Measurements from ENCODE around the gene AQP12A.

AQP12A gene

GRCh38 chr2:240737512-240737911 is 45.8 kb downstream of the AQP12A start:
- H3K4me1 ChIP-seq (ENCODE audit: low read depth, poor library complexity, severe bottlenecking): no peaks in the 10 kb centered on the region
- no peak overlapping the region for H3K4me3 ChIP-seq (IDR thresholded peaks at IDR 0.05; ENCODE audit: insufficient read depth, low read depth, low read length)
- no peak overlapping the region for H3K4me2 ChIP-seq
- H3K36me3 ChIP-seq (ENCODE audit: insufficient read depth): no peaks in the 10 kb centered on the region
- H3K27me3 ChIP-seq (ENCODE audit: insufficient read depth, low read depth): peaks cover 29% of the 10 kb centered on the region; the same call in 1 of the 2 replicates
- H3K79me2 ChIP-seq (ENCODE audit: insufficient read depth, low read depth): no peaks in the 10 kb centered on the region
- H4K20me1 ChIP-seq (ENCODE audit: insufficient read depth): no peaks in the 10 kb centered on the region
- no peak for TF ChIP-seq CTCF (conservative IDR thresholded peaks at IDR 0.05; ENCODE audit: low read depth, low read length)
- H3K27ac ChIP-seq: no peak overlapping the region
- H3K9ac ChIP-seq: no peak overlapping the region
- H2AFZ ChIP-seq (ENCODE audit: low read depth): no peak overlapping the region

DNA sequence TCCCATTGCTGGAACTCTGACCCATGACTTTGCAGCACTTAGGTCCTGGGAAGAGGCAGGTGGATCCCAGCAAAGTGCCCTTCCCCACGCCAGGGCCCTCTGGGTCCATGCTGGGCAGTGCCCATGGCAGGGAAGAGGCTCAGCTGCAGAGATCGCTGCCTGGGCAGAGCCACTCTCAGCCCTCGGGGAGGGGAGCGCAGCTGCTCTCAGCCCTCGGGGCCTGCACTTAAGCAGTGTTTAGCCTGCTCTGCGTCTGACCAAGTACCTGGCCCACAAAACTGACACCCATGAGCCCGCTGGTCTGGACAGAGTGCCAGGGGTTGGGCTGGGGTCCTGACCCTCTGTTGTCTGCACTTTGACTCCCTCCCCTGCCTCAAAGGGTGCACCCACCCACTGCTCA is 46.3 kb downstream of the AQP12A start:
- no peak for TF ChIP-seq CTCF (conservative IDR thresholded peaks at IDR 0.05; ENCODE audit: low read depth, low read length)
- peaks cover 29% of the 10 kb centered on the region; the same call in 1 of the 2 replicates for H3K27me3 ChIP-seq (ENCODE audit: insufficient read depth, low read depth)

DNA sequence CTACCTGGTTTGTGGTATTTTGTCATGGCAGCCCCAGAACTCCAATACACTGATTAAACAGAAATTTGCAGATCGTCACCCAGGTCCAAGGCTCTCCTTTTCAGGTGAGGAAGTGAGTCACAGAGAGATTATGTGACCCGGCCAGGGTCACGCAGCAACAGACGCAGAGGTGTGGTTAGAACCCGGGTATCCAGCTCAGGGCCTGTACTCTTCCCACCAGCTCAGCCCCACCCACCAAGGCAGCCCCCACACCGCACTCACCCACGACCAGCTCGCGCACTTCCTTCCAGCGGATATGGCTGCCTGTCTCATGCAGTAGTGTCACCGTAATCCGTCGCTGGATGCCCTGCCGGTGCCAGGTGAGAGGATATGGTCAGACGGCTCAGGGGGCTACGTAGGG is 48.1 kb downstream of the AQP12A start:
- Histone ChIP-seq H3K4me1 (ENCODE audit: low read depth, poor library complexity, severe bottlenecking) (no peaks in the 10 kb centered on the region), H3K9ac (no peak overlapping the region), H4K20me1 (ENCODE audit: insufficient read depth) (no peaks in the 10 kb centered on the region), H3K27ac (no peak overlapping the region), H3K79me2 (ENCODE audit: insufficient read depth, low read depth) (no peaks in the 10 kb centered on the region), H3K36me3 (ENCODE audit: insufficient read depth) (no peaks in the 10 kb centered on the region), H2AFZ (ENCODE audit: low read depth) (no peak overlapping the region), H3K4me2 (no peak overlapping the region), H3K27me3 (ENCODE audit: insufficient read depth, low read depth) (peaks cover 18% of the 10 kb centered on the region; the same call in 1 of the 2 replicates), H3K4me3 (IDR thresholded peaks at IDR 0.05; ENCODE audit: insufficient read depth, low read depth, low read length) (no peak overlapping the region)
- TF ChIP-seq CTCF (conservative IDR thresholded peaks at IDR 0.05; ENCODE audit: low read depth, low read length): no peak

More for the DNA sequence above, 46.3 kb downstream of the AQP12A start:
- Histone ChIP-seq H3K9ac (no peak overlapping the region), H3K79me2 (ENCODE audit: insufficient read depth, low read depth) (no peaks in the 10 kb centered on the region), H2AFZ (ENCODE audit: low read depth) (no peak overlapping the region), H4K20me1 (ENCODE audit: insufficient read depth) (no peaks in the 10 kb centered on the region), H3K4me3 (IDR thresholded peaks at IDR 0.05; ENCODE audit: insufficient read depth, low read depth, low read length) (no peak overlapping the region), H3K27ac (no peak overlapping the region), H3K4me2 (no peak overlapping the region), H3K4me1 (ENCODE audit: low read depth, poor library complexity, severe bottlenecking) (no peaks in the 10 kb centered on the region), H3K36me3 (ENCODE audit: insufficient read depth) (no peaks in the 10 kb centered on the region)

- Histone ChIP-seq H3K36me3 (ENCODE audit: insufficient read depth) (no peaks in the 10 kb centered on the region), H3K27me3 (ENCODE audit: insufficient read depth, low read depth) (peaks cover 21% of the 10 kb centered on the region; the same call in 1 of the 2 replicates), H2AFZ (ENCODE audit: low read depth) (no peak overlapping the region), H3K4me1 (ENCODE audit: low read depth, poor library complexity, severe bottlenecking) (no peaks in the 10 kb centered on the region), H3K4me3 (IDR thresholded peaks at IDR 0.05; ENCODE audit: insufficient read depth, low read depth, low read length) (no peak overlapping the region), H3K79me2 (ENCODE audit: insufficient read depth, low read depth) (no peaks in the 10 kb centered on the region), H3K4me2 (no peak overlapping the region), H3K9ac (no peak overlapping the region), H4K20me1 (ENCODE audit: insufficient read depth) (no peaks in the 10 kb centered on the region), H3K27ac (no peak overlapping the region)
- TF ChIP-seq CTCF (conservative IDR thresholded peaks at IDR 0.05; ENCODE audit: low read depth, low read length): no peak
Observed at GRCh38 chr2:240741091-240741490, 49.4 kb downstream of the AQP12A start.
